ENCODE measurements around the gene P3H2. TPM values are rescaled to one million over a fixed set of nuclear protein-coding genes. Genes with fewer than 3 reads are reported as not detected.

Gene P3H2
- total RNA-seq, 2 donors from 2014 or later = 285 to 322 TPM

GRCh38 chr3:189953551-189953950 lies 167.1 kb downstream of the P3H2 start:
- Mint-ChIP-seq H3K4me3 (no peak overlapping the region), H3K27me3 (ENCODE audit: insufficient read depth) (no peaks in the 10 kb centered on the region), H3K9me3 (no peaks in the 10 kb centered on the region), H3K36me3 (ENCODE audit: low read depth) (peaks cover 28% of the 10 kb centered on the region), H3K4me1 (no peaks in the 10 kb centered on the region), H3K27ac (no peak overlapping the region)
- Histone ChIP-seq H3K4me3 (ENCODE audit: low read length) (no peak overlapping the region), H3K9me3 (ENCODE audit: control insufficient read depth, low read length) (no peaks in the 10 kb centered on the region), H3K36me3 (ENCODE audit: control insufficient read depth, insufficient read depth, low read length) (peaks cover 26% of the 10 kb centered on the region), H3K4me1 (ENCODE audit: control insufficient read depth, insufficient read depth, low read length) (no peaks in the 10 kb centered on the region), H3K27me3 (ENCODE audit: control insufficient read depth, insufficient read depth, low read length, poor library complexity, severe bottlenecking) (no peaks in the 10 kb centered on the region), H3K9ac (ENCODE audit: extremely low read depth, low read length, poor library complexity, severe bottlenecking) (no peak overlapping the region), H3K27ac (ENCODE audit: low read depth, low read length) (no peak overlapping the region)
- no peak for TF ChIP-seq CTCF (conservative IDR thresholded peaks at IDR 0.05)
- WGBS, 2 experiments (ENCODE audit: insufficient coverage in 1 of 2, insufficient read length in 1 of 2) = 93 to 100% methylated on average over 2 to 4 of the region's 4 CpGs
- no peak for DNase-seq

GRCh38 chr3:189952272-189952671 lies 168.4 kb downstream of the P3H2 start:
- Histone ChIP-seq H3K36me3 (ENCODE audit: control insufficient read depth, insufficient read depth, low read length) (peaks cover 15% of the 10 kb centered on the region), H3K4me1 (ENCODE audit: control insufficient read depth, insufficient read depth, low read length) (no peaks in the 10 kb centered on the region), H3K27me3 (ENCODE audit: control insufficient read depth, insufficient read depth, low read length, poor library complexity, severe bottlenecking) (no peaks in the 10 kb centered on the region), H3K4me3 (ENCODE audit: low read length) (no peak overlapping the region), H3K9ac (ENCODE audit: extremely low read depth, low read length, poor library complexity, severe bottlenecking) (no peak overlapping the region), H3K9me3 (ENCODE audit: control insufficient read depth, low read length) (no peaks in the 10 kb centered on the region), H3K27ac (ENCODE audit: low read depth, low read length) (no peak overlapping the region)
- Mint-ChIP-seq H3K9me3 (no peaks in the 10 kb centered on the region), H3K27me3 (ENCODE audit: insufficient read depth) (no peaks in the 10 kb centered on the region), H3K4me1 (peaks cover 4% of the 10 kb centered on the region), H3K4me3 (no peak overlapping the region), H3K27ac (no peak overlapping the region), H3K36me3 (ENCODE audit: low read depth) (peaks cover 16% of the 10 kb centered on the region)
- no peak for DNase-seq
- 89 to 96% methylated on average over 5 to 7 of the region's 7 CpGs for WGBS, 2 experiments (ENCODE audit: insufficient coverage in 1 of 2, insufficient read length in 1 of 2)
- TF ChIP-seq CTCF (conservative IDR thresholded peaks at IDR 0.05) = no peak

GRCh38 chr3:189950258-189950657 lies 170.4 kb downstream of the P3H2 start:
- H3K9ac ChIP-seq (ENCODE audit: extremely low read depth, low read length, poor library complexity, severe bottlenecking) = no peak overlapping the region
- Mint-ChIP-seq H3K4me3 (no peak overlapping the region), H3K36me3 (ENCODE audit: low read depth) (peaks cover under 1% of the 10 kb centered on the region), H3K27me3 (ENCODE audit: insufficient read depth) (peaks cover 3% of the 10 kb centered on the region), H3K27ac (no peak overlapping the region), H3K4me1 (peaks cover 4% of the 10 kb centered on the region), H3K9me3 (no peaks in the 10 kb centered on the region)
- no peak overlapping the region for H3K4me3 ChIP-seq (ENCODE audit: low read length)
- H3K36me3 ChIP-seq (ENCODE audit: control insufficient read depth, insufficient read depth, low read length) = no peaks in the 10 kb centered on the region
- DNase-seq = no peak
- no peaks in the 10 kb centered on the region for H3K27me3 ChIP-seq (ENCODE audit: control insufficient read depth, insufficient read depth, low read length, poor library complexity, severe bottlenecking)
- H3K9me3 ChIP-seq (ENCODE audit: control insufficient read depth, low read length) = no peaks in the 10 kb centered on the region
- no peaks in the 10 kb centered on the region for H3K4me1 ChIP-seq (ENCODE audit: control insufficient read depth, insufficient read depth, low read length)
- 62 to 87% methylated on average over 4 to 6 of the region's 6 CpGs for WGBS, 2 experiments (ENCODE audit: insufficient coverage in 1 of 2, insufficient read length in 1 of 2)
- H3K27ac ChIP-seq (ENCODE audit: low read depth, low read length) = no peak overlapping the region
- no peak for TF ChIP-seq CTCF (conservative IDR thresholded peaks at IDR 0.05)

Measured in endodermal cell (in vitro differentiated cells).